SK-N-SH treated with all-trans-retinoic acid at 6 μM for 48 hours (cell line): Measurements from ENCODE around the gene ZWILCH.

Experiments used
- ATAC-seq: fragments of 200-7000 bp; cut with Tn5 transposase; 3 replicates; pipeline ENCODE4 v1.9.1; 2020; ENCODE audit warnings: mild to moderate bottlenecking, moderate library complexity
- ARNTL ChIP-seq: fragments of 450-650 bp; formaldehyde crosslinking; IDR thresholded peaks from 2 replicates; pipeline ENCODE4 v1.5.0; 2020; ENCODE audit warnings: low read depth, mild to moderate bottlenecking, moderate library complexity, borderline replicate concordance
- CREB5 ChIP-seq: fragments of 250-450 bp; sonication (Bioruptor Pico); IDR thresholded peaks from 2 replicates; pipeline ENCODE4 v1.5.1; 2020; ENCODE audit warnings: low read depth, mild to moderate bottlenecking, moderate library complexity
- CSRNP3 ChIP-seq: fragments of 250-450 bp; sonication (Bioruptor Pico); IDR thresholded peaks from 2 replicates; pipeline ENCODE4 v1.5.1; 2021; ENCODE audit warnings: mild to moderate bottlenecking, moderate library complexity
- ESRRG ChIP-seq: fragments of 250-450 bp; sonication (Bioruptor Pico); IDR thresholded peaks from 2 replicates; pipeline ENCODE4 v1.6.1; 2021; ENCODE audit warnings: mild to moderate bottlenecking
- GLIS3 ChIP-seq: fragments of 250-450 bp; sonication (Bioruptor Pico); IDR thresholded peaks from 2 replicates; pipeline ENCODE4 v1.5.0; 2020; ENCODE audit warnings: mild to moderate bottlenecking, moderate library complexity
- ISL1 ChIP-seq: fragments of 250-450 bp; sonication (Bioruptor Pico); IDR thresholded peaks from 2 replicates; pipeline ENCODE4 v2.1.2; 2022; ENCODE audit warnings: mild to moderate bottlenecking, moderate library complexity
- OSR1 ChIP-seq: fragments of 250-450 bp; sonication (Bioruptor Pico); IDR thresholded peaks from 2 replicates; pipeline ENCODE4 v1.8.0; 2022; ENCODE audit warnings: moderate library complexity, mild to moderate bottlenecking, inconsistent platforms
- PATZ1 ChIP-seq: fragments of 250-450 bp; sonication (Bioruptor Pico); IDR thresholded peaks from 2 replicates; pipeline ENCODE4 v1.8.0; 2020; ENCODE audit warnings: mild to moderate bottlenecking, moderate library complexity, borderline replicate concordance
- POU6F1 ChIP-seq: fragments of 250-450 bp; sonication (Bioruptor Pico); IDR thresholded peaks from 2 replicates; pipeline ENCODE4 v1.8.0; 2021; ENCODE audit warnings: low read depth, mild to moderate bottlenecking, moderate library complexity, borderline replicate concordance
- PPARA ChIP-seq: fragments of 250-450 bp; sonication (Bioruptor Pico); IDR thresholded peaks from 2 replicates; pipeline ENCODE4 v1.5.0; 2020; ENCODE audit warnings: mild to moderate bottlenecking, borderline replicate concordance
- RARB ChIP-seq: fragments of 250-450 bp; sonication (Bioruptor Pico); IDR thresholded peaks from 2 replicates; pipeline ENCODE4 v1.8.0; 2021; ENCODE audit warnings: mild to moderate bottlenecking, moderate library complexity
- TCF4 ChIP-seq: fragments of 250-450 bp; sonication (Bioruptor Pico); IDR thresholded peaks from 2 replicates; pipeline ENCODE4 v1.8.0; 2021; ENCODE audit warnings: mild to moderate bottlenecking, moderate library complexity, borderline replicate concordance
- TOX ChIP-seq: fragments of 250-450 bp; sonication (Bioruptor Pico); IDR thresholded peaks from 2 replicates; pipeline ENCODE4 v1.8.0; 2021; ENCODE audit warnings: mild to moderate bottlenecking, moderate library complexity, borderline replicate concordance
- ZC3H10 ChIP-seq: fragments of 250-450 bp; sonication (Bioruptor Pico); IDR thresholded peaks from 2 replicates; pipeline ENCODE4 v1.5.1; 2021; ENCODE audit warnings: mild to moderate bottlenecking, moderate library complexity
- ZFP30 ChIP-seq: fragments of 450-650 bp; formaldehyde crosslinking; IDR thresholded peaks from 2 replicates; pipeline ENCODE4 v1.5.0; 2022; ENCODE audit warnings: mild to moderate bottlenecking, moderate library complexity
- ZNF70 ChIP-seq: fragments of 450-650 bp; formaldehyde crosslinking; IDR thresholded peaks from 2 replicates; pipeline ENCODE4 v1.5.0; 2020; ENCODE audit warnings: mild to moderate bottlenecking, moderate library complexity
- ZNF8 ChIP-seq: fragments of 450-650 bp; formaldehyde crosslinking; IDR thresholded peaks from 2 replicates; pipeline ENCODE4 v1.5.0; 2020; ENCODE audit warnings: mild to moderate bottlenecking, moderate library complexity
- TF ChIP-seq, protein P1 (sequence below): fragments of 250-450 bp; sonication (Bioruptor Pico); IDR thresholded peaks from 2 replicates; pipeline ENCODE4 v1.5.0; 2020; ENCODE audit warnings: mild to moderate bottlenecking, moderate library complexity

Gene ZWILCH

DNA sequence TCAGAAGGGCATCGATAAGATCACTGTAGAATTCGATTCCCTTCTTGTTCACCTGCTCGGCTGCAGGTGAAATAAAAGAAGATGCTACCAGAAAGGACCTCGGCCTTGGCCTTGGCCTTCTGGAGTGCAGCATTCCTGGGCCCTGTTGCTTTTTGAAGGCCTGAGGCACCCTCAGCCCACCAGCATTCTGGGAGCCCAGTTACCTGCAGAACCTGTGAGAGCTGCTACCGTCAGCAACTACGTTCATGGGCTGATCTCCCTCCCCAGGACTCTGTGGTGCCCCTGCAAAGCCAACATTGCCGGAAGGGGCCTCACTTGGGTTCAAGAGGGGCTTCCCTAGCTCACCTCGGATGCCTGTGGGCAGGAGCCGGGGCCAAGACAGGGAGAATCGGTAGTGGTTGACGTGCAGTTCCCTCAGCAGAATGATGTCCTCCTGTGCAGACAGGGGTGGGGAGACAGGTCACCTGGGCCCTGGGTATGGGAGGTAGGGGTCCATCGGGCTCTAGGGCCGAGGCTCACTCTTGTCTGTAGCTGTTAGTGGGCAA is 58.5 kb downstream of the ZWILCH start:
- no peak for ATAC-seq

DNA sequence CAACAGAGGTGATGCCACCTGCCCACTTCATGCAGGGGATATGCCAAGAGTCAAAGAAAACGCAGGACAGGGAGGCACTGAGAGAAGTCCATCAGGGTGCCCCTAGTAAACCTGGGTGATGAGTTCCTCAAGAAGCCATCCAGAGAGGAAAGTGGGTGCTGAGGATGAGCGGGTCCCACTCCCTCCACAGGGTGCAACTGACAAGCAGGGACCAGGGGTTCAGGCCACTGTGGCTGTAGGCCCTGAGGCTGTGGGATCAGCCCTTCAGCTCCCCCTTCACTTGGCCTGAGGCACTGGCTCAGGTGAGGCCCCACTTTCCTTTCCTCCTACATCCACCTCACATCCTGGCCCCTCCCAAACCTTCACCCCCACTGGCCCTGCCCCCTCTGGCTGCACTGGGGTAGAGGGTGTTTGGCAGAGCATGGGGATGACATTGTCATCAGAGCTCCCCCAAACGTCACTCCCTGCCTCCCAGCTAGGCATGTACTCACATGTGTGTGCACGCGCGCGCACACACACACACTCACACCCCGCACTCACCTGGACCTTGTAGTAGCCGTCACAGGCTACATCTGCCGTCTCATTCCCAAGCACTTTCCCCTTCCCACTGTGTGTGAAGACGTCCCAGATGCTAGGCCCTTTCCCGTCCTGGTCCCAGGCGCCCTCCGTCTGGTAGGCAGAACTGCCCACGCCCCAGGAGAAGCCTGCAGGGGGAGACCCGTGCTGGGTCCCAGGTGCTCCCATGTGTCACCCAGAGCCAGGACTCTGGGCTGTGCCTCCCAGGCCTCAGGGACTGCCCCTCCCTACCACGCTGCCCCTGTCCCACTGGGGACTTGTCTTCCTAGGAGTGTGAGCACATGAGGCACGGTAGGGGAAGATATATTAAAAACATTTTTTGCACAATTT is 59.3 kb downstream of the ZWILCH start:
- no peak for ATAC-seq
- TF ChIP-seq ZFP30 (CRISPR knock-in tag) (no peak), OSR1 (CRISPR knock-in tag) (no peak), ZNF70 (CRISPR knock-in tag) (no peak), TOX (no peak), TCF4 (CRISPR knock-in tag) (no peak), PPARA (no peak), ISL1 (no peak)
- TF ChIP-seq, protein P1, sequence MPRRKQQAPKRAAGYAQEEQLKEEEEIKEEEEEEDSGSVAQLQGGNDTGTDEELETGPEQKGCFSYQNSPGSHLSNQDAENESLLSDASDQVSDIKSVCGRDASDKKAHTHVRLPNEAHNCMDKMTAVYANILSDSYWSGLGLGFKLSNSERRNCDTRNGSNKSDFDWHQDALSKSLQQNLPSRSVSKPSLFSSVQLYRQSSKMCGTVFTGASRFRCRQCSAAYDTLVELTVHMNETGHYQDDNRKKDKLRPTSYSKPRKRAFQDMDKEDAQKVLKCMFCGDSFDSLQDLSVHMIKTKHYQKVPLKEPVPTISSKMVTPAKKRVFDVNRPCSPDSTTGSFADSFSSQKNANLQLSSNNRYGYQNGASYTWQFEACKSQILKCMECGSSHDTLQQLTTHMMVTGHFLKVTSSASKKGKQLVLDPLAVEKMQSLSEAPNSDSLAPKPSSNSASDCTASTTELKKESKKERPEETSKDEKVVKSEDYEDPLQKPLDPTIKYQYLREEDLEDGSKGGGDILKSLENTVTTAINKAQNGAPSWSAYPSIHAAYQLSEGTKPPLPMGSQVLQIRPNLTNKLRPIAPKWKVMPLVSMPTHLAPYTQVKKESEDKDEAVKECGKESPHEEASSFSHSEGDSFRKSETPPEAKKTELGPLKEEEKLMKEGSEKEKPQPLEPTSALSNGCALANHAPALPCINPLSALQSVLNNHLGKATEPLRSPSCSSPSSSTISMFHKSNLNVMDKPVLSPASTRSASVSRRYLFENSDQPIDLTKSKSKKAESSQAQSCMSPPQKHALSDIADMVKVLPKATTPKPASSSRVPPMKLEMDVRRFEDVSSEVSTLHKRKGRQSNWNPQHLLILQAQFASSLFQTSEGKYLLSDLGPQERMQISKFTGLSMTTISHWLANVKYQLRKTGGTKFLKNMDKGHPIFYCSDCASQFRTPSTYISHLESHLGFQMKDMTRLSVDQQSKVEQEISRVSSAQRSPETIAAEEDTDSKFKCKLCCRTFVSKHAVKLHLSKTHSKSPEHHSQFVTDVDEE (CRISPR knock-in tag) = no peak

More for the DNA sequence above, 58.5 kb downstream of the ZWILCH start:
- TF ChIP-seq POU6F1 (no peak), ZC3H10 (CRISPR knock-in tag) (no peak), ESRRG (no peak), RARB (CRISPR knock-in tag) (no peak), PATZ1 (no peak), CSRNP3 (CRISPR knock-in tag) (no peak), ZNF70 (CRISPR knock-in tag) (no peak), TCF4 (CRISPR knock-in tag) (no peak), CREB5 (no peak), ZFP30 (CRISPR knock-in tag) (no peak), PPARA (no peak), GLIS3 (CRISPR knock-in tag) (no peak), ZNF8 (CRISPR knock-in tag) (no peak), ARNTL (CRISPR knock-in tag) (no peak)
- TF ChIP-seq, protein P1 (CRISPR knock-in tag) = no peak
